Caco-2 (cell line): ENCODE results near the gene RBPJ. TPM values are rescaled to one million over a fixed set of nuclear protein-coding genes. Genes with fewer than 3 reads are reported as not detected.

ENCODE experiments used
- BruUV-seq: library from RNA; stranded (reverse); fragments of 400-500 nt; replicated peaks from 2 replicates; lab custom pipeline; 2021; lab: Mats Ljungman, UMichigan
- CTCF ChIA-PET: fragments of 300-600 bp; sonication (Branson Sonifier 250); formaldehyde crosslinking; loops from one replicate; lab custom pipeline; 2022; ENCODE audit warnings: antibody characterized with exemption; lab: Charles Lee
- POLR2A ChIA-PET: fragments of 300-600 bp; sonication (Branson Sonifier 250); formaldehyde crosslinking; loops from one replicate; lab custom pipeline; 2022; ENCODE audit warnings: antibody characterized with exemption; lab: Charles Lee
- DNase-seq, 2 experiments: peaks; one replicate each; pipeline versions ENCODE4 v3.0.0 to v3.0.0-alpha.2; 2020 to 2022
- H3K27me3 ChIP-seq: replicated peaks from 2 replicates; pipeline ENCODE4 v1.6.0; 2011; ENCODE audit warnings: low read length; ENCODE audit not compliant: control insufficient read depth, insufficient read depth
- H3K36me3 ChIP-seq: 2 replicates; pipeline ENCODE4 v1.5.1; 2011; ENCODE audit warnings: low read length; ENCODE audit not compliant: control insufficient read depth, insufficient read depth
- H3K4me1 ChIP-seq: fragments of 250-450 bp; sonication (Bioruptor Pico); 2 replicates; pipeline ENCODE4 v1.5.1; 2020; ENCODE audit warnings: mild to moderate bottlenecking
- H3K4me3 ChIP-seq: 2 replicates; pipeline ENCODE4 v1.5.1; 2011; ENCODE audit warnings: low read depth, mild to moderate bottlenecking, control low read depth, low read length
- H3K9me3 ChIP-seq: fragments of 250-450 bp; sonication (Bioruptor Pico); 2 replicates; pipeline ENCODE4 v1.5.1; 2020; ENCODE audit warnings: mild to moderate bottlenecking, moderate library complexity
- H3K27ac Mint-ChIP-seq: one replicate; pipeline ENCODE4 v1.8.0; 2022; ENCODE audit warnings: mixed read lengths; ENCODE audit not compliant: unreplicated experiment
- H3K27me3 Mint-ChIP-seq: one replicate; pipeline ENCODE4 v1.8.0; 2022; ENCODE audit warnings: mixed read lengths; ENCODE audit not compliant: insufficient read depth, unreplicated experiment
- H3K36me3 Mint-ChIP-seq: one replicate; pipeline ENCODE4 v1.8.0; 2022; ENCODE audit warnings: mild to moderate bottlenecking, mixed read lengths; ENCODE audit not compliant: insufficient read depth, unreplicated experiment
- H3K4me1 Mint-ChIP-seq: one replicate; pipeline ENCODE4 v1.8.0; 2022; ENCODE audit warnings: low read depth, mixed read lengths; ENCODE audit not compliant: unreplicated experiment
- H3K4me3 Mint-ChIP-seq: one replicate; pipeline ENCODE4 v1.8.0; 2022; ENCODE audit warnings: mild to moderate bottlenecking, moderate library complexity, mixed read lengths; ENCODE audit not compliant: unreplicated experiment
- H3K9me3 Mint-ChIP-seq: one replicate; pipeline ENCODE4 v1.8.0; 2022; ENCODE audit warnings: mixed read lengths; ENCODE audit not compliant: unreplicated experiment
- intact Hi-C: fragments of 100-400 bp; cut with micrococcal nuclease; formaldehyde crosslinking; loops from one replicate; pipeline ENCODE4 v1.10.0; 2022; ENCODE audit not compliant: unreplicated experiment
- total RNA-seq: library from RNA; stranded (reverse); gene quantifications from 2 replicates; pipeline ENCODE4 v1.2.3, GENCODE V29; 2022
- TF ChIP-seq, protein P1 (sequence below), 2 experiments: fragments of 200-600 bp in 1 of 2; IDR thresholded peaks; 1 replicate in 1 of 2; 2 replicates in 1 of 2; pipeline versions ENCODE4 v1.5.1 to v1.8.0; 2011 to 2022; ENCODE audit warnings: antibody characterized with exemption in 1 of 2, control low read depth in 1 of 2, inconsistent platforms in 1 of 2, low read depth in 1 of 2, low read length in 1 of 2, mild to moderate bottlenecking in 1 of 2, moderate library complexity in 1 of 2; ENCODE audit not compliant: insufficient read depth in 1 of 2, severe bottlenecking in 1 of 2, unreplicated experiment in 1 of 2

Gene RBPJ
- total RNA-seq, 1 experiment from 2014 or later = 38.8 TPM

DNA sequence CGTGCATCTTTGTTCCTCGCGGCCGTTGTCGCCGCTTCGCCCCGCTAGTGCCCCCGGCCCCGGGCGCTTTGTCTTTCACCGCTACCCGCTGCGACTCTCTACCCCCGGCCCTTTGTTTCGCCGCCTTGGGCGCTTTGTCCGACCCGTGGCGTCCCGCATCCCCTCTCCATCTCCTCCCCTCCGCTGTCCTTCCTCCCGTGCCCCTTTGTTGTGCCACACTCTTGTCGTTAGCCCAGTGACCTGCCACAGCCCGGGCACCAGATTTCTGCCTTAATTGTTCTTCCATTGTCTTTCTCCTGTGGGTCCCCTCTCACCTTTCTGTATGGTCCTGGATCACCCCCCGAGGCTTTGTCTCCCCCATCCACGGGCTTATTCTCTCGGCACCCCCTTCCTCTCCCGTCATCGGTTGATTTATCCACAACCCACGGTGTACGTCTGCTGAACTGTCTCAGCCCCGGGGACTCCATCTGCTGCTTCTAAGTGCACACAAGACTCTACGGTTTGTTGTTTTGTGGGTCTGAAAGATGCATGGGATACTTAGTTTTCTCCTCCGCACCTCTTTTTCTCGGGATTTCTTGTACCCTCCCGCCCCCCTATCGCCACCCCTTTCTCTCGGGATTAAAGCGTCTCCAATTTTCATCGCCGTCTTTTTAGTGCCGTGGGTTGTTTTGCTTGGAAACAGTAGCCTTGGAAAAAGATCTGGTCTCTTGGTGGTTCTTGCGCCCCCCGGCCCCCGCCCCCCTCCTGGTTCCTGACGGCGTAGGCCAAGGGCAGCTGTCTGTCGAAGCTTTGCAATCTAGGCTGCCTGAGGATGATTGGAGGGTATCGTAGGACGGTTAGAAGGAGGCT is 783 bp downstream of the RBPJ start:
- no TSS peak for BruUV-seq
- Mint-ChIP-seq H3K27me3 (no peaks in the 10 kb centered on the region), H3K27ac (peak overlapping the region; percentile 76), H3K4me1 (peaks cover 12% of the 10 kb centered on the region), H3K36me3 (peaks cover 24% of the 10 kb centered on the region), H3K9me3 (peaks cover 20% of the 10 kb centered on the region), H3K4me3 (peak overlapping the region; percentile 88)
- H3K36me3 ChIP-seq = no peaks in the 10 kb centered on the region
- POLR2A ChIA-PET = no interaction called here
- H3K9me3 ChIP-seq = no peaks in the 10 kb centered on the region
- TF ChIP-seq, protein P1, sequence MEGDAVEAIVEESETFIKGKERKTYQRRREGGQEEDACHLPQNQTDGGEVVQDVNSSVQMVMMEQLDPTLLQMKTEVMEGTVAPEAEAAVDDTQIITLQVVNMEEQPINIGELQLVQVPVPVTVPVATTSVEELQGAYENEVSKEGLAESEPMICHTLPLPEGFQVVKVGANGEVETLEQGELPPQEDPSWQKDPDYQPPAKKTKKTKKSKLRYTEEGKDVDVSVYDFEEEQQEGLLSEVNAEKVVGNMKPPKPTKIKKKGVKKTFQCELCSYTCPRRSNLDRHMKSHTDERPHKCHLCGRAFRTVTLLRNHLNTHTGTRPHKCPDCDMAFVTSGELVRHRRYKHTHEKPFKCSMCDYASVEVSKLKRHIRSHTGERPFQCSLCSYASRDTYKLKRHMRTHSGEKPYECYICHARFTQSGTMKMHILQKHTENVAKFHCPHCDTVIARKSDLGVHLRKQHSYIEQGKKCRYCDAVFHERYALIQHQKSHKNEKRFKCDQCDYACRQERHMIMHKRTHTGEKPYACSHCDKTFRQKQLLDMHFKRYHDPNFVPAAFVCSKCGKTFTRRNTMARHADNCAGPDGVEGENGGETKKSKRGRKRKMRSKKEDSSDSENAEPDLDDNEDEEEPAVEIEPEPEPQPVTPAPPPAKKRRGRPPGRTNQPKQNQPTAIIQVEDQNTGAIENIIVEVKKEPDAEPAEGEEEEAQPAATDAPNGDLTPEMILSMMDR (IDR thresholded peaks at IDR 0.05; ENCODE audit: insufficient read depth in 1 of 2, low read depth in 1 of 2, low read length in 1 of 2, severe bottlenecking in 1 of 2, unreplicated experiment in 1 of 2) = no peak
- peak in 1 of 2 experiments; percentile 15 for DNase-seq
- peak overlapping the region; percentile 72 for H3K4me3 ChIP-seq
- CTCF ChIA-PET = no interaction called here
- H3K27me3 ChIP-seq = no peaks in the 10 kb centered on the region
- intact Hi-C loops = loop anchor here (5.0 to 10.0 kb wide), 2 partner anchors 149 to 297 kb away; no protein-coding TSS in a partner anchor
- peaks cover 12% of the 10 kb centered on the region; the same call in 1 of the 2 replicates for H3K4me1 ChIP-seq

GRCh38 chr4:26322346-26322745 is 1.5 kb downstream of the RBPJ start:
- no peaks in the 10 kb centered on the region for H3K27me3 Mint-ChIP-seq

DNA sequence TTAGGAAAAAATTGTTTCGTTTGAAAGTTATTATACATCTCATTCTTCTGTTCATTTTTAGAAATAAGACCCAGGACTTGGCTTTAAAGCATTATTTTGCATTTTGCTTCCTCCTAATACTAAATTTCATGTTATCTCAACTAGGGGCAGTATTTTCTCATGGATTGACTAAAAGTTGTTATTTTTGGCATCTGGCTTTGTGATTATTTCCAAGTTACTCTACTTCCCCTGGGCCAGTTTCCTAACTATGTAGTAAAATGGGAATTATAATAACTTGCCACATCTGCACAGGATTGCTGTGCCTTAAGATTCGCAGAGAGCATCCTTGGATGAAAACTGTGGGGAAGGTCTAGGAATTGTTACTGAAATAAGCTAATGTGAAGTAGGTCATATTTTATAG is 3.0 kb downstream of the RBPJ start:
- Histone ChIP-seq H3K27me3 (no peaks in the 10 kb centered on the region), H3K4me3 (no peak overlapping the region), H3K4me1 (peaks cover 12% of the 10 kb centered on the region; the same call in 1 of the 2 replicates), H3K36me3 (no peaks in the 10 kb centered on the region), H3K9me3 (no peaks in the 10 kb centered on the region)
- Mint-ChIP-seq H3K36me3 (peaks cover 24% of the 10 kb centered on the region), H3K4me3 (no peak overlapping the region), H3K27ac (no peak overlapping the region), H3K4me1 (peaks cover 12% of the 10 kb centered on the region), H3K27me3 (no peaks in the 10 kb centered on the region), H3K9me3 (no peaks in the 10 kb centered on the region)
- CTCF ChIA-PET = no interaction called here
- TF ChIP-seq, protein P1 (IDR thresholded peaks at IDR 0.05; ENCODE audit: insufficient read depth in 1 of 2, low read depth in 1 of 2, low read length in 1 of 2, severe bottlenecking in 1 of 2, unreplicated experiment in 1 of 2) = no peak
- DNase-seq = no peak
- no TSS peak for BruUV-seq
- intact Hi-C loops = loop anchor here (5.0 to 10.0 kb wide), 2 partner anchors 152 to 299 kb away; no protein-coding TSS in a partner anchor
- POLR2A ChIA-PET = no interaction called here

More at GRCh38 chr4:26322346-26322745, 1.5 kb downstream of the RBPJ start:
- Histone ChIP-seq H3K36me3 (no peaks in the 10 kb centered on the region), H3K4me1 (peaks cover 12% of the 10 kb centered on the region; the same call in 1 of the 2 replicates), H3K4me3 (peak overlapping the region; percentile 72), H3K9me3 (no peaks in the 10 kb centered on the region), H3K27me3 (no peaks in the 10 kb centered on the region)
- TF ChIP-seq, protein P1 (IDR thresholded peaks at IDR 0.05; ENCODE audit: insufficient read depth in 1 of 2, low read depth in 1 of 2, low read length in 1 of 2, severe bottlenecking in 1 of 2, unreplicated experiment in 1 of 2) = no peak
- H3K36me3 Mint-ChIP-seq = peaks cover 24% of the 10 kb centered on the region
- TSS peak; percentile 23 for BruUV-seq
- H3K4me1 Mint-ChIP-seq = peaks cover 12% of the 10 kb centered on the region
- peak overlapping the region; percentile 88 for H3K4me3 Mint-ChIP-seq
- DNase-seq = no peak
- ChIA-PET CTCF (no interaction called here), POLR2A (no interaction called here)
- peaks cover 13% of the 10 kb centered on the region for H3K9me3 Mint-ChIP-seq
- intact Hi-C loops = loop anchor here (5.0 to 10.0 kb wide), 2 partner anchors 150 to 298 kb away; no protein-coding TSS in a partner anchor
- peak overlapping the region; percentile 76 for H3K27ac Mint-ChIP-seq
